Astrocyte (in vitro differentiated cells and primary cell): Measurements from ENCODE around the gene CD276. TPM values are rescaled to one million over a fixed set of nuclear protein-coding genes. Genes with fewer than 3 reads are reported as not detected.
A peak's percentile ranks its signal among the peaks of the same experiment; 100 is the strongest.

Experiments used
- DNase-seq: peaks from one replicate; pipeline ENCODE4 v3.0.0-alpha.2; 2010; ENCODE audit warnings: low read depth
- FAIRE-seq: peaks from 2 replicates; lab custom pipeline; 2011; peaks lifted over from hg19 to GRCh38; lab: Jason Lieb, UNC
- H2AFZ ChIP-seq: 2 replicates; pipeline ENCODE4 v1.6.0; 2012; ENCODE audit warnings: low read depth, low read length, inconsistent platforms
- H3K27ac ChIP-seq: 2 replicates; pipeline ENCODE4 v1.5.1; 2011; ENCODE audit warnings: low read depth, low read length, inconsistent platforms
- H3K27me3 ChIP-seq: 2 replicates; pipeline ENCODE4 v1.6.0; 2011; ENCODE audit warnings: low read length, inconsistent platforms; ENCODE audit not compliant: insufficient read depth
- H3K36me3 ChIP-seq: 2 replicates; pipeline ENCODE4 v1.5.1; 2011; ENCODE audit warnings: low read length, inconsistent platforms; ENCODE audit not compliant: insufficient read depth
- H3K4me1 ChIP-seq: 2 replicates; pipeline ENCODE4 v1.5.1; 2011; ENCODE audit warnings: low read length, inconsistent platforms; ENCODE audit not compliant: insufficient read depth
- H3K4me2 ChIP-seq: 2 replicates; pipeline ENCODE4 v1.6.0; 2012; ENCODE audit warnings: low read length, inconsistent platforms
- H3K4me3 ChIP-seq: 2 replicates; pipeline ENCODE4 v1.5.1; 2011; ENCODE audit warnings: low read depth, mild to moderate bottlenecking, low read length, inconsistent platforms; ENCODE audit not compliant: insufficient read depth
- H3K79me2 ChIP-seq: 2 replicates; pipeline ENCODE4 v1.6.0; 2012; ENCODE audit warnings: mild to moderate bottlenecking, low read length, inconsistent platforms; ENCODE audit not compliant: insufficient read depth
- H3K9ac ChIP-seq: 2 replicates; pipeline ENCODE4 v1.6.0; 2012; ENCODE audit warnings: mild to moderate bottlenecking, low read length, inconsistent platforms
- H3K9me3 ChIP-seq: 2 replicates; pipeline ENCODE4 v1.5.1; 2012; ENCODE audit warnings: low read depth, mild to moderate bottlenecking, low read length, inconsistent platforms; ENCODE audit not compliant: insufficient read depth
- H4K20me1 ChIP-seq: 2 replicates; pipeline ENCODE4 v1.6.0; 2012; ENCODE audit warnings: low read length, inconsistent platforms; ENCODE audit not compliant: insufficient read depth
- H3K27ac Mint-ChIP-seq: one replicate; pipeline ENCODE4 v1.8.0; 2021; ENCODE audit warnings: mild to moderate bottlenecking, mixed read lengths; ENCODE audit not compliant: unreplicated experiment
- H3K27me3 Mint-ChIP-seq: one replicate; pipeline ENCODE4 v1.8.0; 2021; ENCODE audit warnings: low read depth, mixed read lengths; ENCODE audit not compliant: unreplicated experiment
- H3K36me3 Mint-ChIP-seq: one replicate; pipeline ENCODE4 v1.8.0; 2021; ENCODE audit warnings: low read depth, mixed read lengths; ENCODE audit not compliant: unreplicated experiment
- H3K4me1 Mint-ChIP-seq: one replicate; pipeline ENCODE4 v1.8.0; 2021; ENCODE audit warnings: low read depth, mixed read lengths; ENCODE audit not compliant: unreplicated experiment
- H3K4me3 Mint-ChIP-seq: one replicate; pipeline ENCODE4 v1.8.0; 2021; ENCODE audit warnings: mild to moderate bottlenecking, moderate library complexity, mixed read lengths; ENCODE audit not compliant: unreplicated experiment
- H3K9me3 Mint-ChIP-seq: one replicate; pipeline ENCODE4 v1.8.0; 2021; ENCODE audit warnings: mild to moderate bottlenecking, mixed read lengths; ENCODE audit not compliant: unreplicated experiment
- EZH2 ChIP-seq: IDR thresholded peaks from 2 replicates; pipeline ENCODE4 v1.6.1; 2012; ENCODE audit warnings: mild to moderate bottlenecking, low read length, inconsistent platforms; ENCODE audit not compliant: insufficient read depth
- total RNA-seq: library from RNA; stranded (reverse); gene quantifications from 2 replicates; pipeline ENCODE4 v1.2.1, GENCODE V29; 2021
- TF ChIP-seq, protein P1 (sequence below): IDR thresholded peaks from 2 replicates; pipeline ENCODE4 v1.5.1; 2011; ENCODE audit warnings: low read depth, mild to moderate bottlenecking, inconsistent platforms, low read length, moderate library complexity; ENCODE audit not compliant: insufficient read depth

The CD276 gene
- total RNA-seq, 1 donor from 2014 or later = 225 TPM

DNA sequence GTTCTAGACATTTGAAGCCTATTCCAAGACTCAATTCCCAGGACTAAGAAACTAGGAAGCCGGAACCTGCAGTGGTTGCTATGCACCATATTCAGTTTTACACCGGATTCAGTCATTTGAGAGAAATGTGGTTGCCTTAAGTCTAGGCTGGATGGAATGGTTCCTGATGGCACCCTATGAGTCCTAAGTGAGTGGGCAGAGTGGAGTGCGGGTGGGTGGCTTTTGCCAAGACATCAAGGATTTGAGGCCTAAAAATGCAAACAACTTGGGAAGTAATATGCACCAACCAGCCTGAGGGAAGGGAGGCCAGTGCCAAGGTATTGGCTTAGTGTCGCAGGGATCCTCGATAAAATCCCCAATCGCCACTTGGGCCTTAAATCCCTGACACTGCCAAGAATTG lies 4.2 kb upstream of the CD276 start:
- Histone ChIP-seq H3K79me2 (peaks cover 6% of the 10 kb centered on the region), H4K20me1 (peaks cover 4% of the 10 kb centered on the region), H3K27me3 (peaks cover 6% of the 10 kb centered on the region), H3K4me2 (no peak overlapping the region), H3K9ac (no peak overlapping the region), H3K36me3 (no peaks in the 10 kb centered on the region), H3K4me1 (peaks cover 6% of the 10 kb centered on the region), H3K27ac (no peak overlapping the region), H3K9me3 (no peaks in the 10 kb centered on the region), H2AFZ (no peak overlapping the region), H3K4me3 (no peak overlapping the region)
- H3K9me3 Mint-ChIP-seq = no peaks in the 10 kb centered on the region
- H3K4me1 Mint-ChIP-seq = peaks cover 13% of the 10 kb centered on the region
- no peak overlapping the region for H3K27ac Mint-ChIP-seq
- FAIRE-seq = no peak
- peaks cover 6% of the 10 kb centered on the region for H3K27me3 Mint-ChIP-seq
- DNase-seq = no peak
- no peak overlapping the region for H3K4me3 Mint-ChIP-seq
- TF ChIP-seq, protein P1, sequence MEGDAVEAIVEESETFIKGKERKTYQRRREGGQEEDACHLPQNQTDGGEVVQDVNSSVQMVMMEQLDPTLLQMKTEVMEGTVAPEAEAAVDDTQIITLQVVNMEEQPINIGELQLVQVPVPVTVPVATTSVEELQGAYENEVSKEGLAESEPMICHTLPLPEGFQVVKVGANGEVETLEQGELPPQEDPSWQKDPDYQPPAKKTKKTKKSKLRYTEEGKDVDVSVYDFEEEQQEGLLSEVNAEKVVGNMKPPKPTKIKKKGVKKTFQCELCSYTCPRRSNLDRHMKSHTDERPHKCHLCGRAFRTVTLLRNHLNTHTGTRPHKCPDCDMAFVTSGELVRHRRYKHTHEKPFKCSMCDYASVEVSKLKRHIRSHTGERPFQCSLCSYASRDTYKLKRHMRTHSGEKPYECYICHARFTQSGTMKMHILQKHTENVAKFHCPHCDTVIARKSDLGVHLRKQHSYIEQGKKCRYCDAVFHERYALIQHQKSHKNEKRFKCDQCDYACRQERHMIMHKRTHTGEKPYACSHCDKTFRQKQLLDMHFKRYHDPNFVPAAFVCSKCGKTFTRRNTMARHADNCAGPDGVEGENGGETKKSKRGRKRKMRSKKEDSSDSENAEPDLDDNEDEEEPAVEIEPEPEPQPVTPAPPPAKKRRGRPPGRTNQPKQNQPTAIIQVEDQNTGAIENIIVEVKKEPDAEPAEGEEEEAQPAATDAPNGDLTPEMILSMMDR = no peak
- no peak for TF ChIP-seq EZH2
- H3K36me3 Mint-ChIP-seq = no peaks in the 10 kb centered on the region

DNA sequence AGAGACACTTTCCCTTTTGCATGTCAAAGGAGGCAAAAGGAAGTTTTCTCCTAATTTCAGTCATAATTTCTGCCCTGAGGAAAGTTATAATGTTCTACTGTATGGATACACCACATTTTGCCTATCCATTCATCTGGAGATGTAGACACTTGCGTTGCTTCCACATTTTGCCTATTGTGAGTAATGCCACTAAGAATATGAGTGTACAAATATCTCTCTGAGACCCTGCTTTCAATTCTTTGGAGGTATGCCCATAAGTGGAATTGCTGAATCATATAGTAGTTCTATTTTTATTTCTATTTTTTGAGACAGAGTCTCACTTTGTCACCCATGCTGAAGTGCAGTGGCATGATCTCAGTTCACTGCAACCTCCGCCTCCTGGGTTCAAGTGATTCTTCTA lies 3.6 kb upstream of the CD276 start:
- Histone ChIP-seq H3K9me3 (no peaks in the 10 kb centered on the region), H3K79me2 (peaks cover 11% of the 10 kb centered on the region), H3K27me3 (peaks cover 5% of the 10 kb centered on the region), H3K9ac (no peak overlapping the region), H3K4me2 (no peak overlapping the region), H3K4me3 (no peak overlapping the region), H4K20me1 (peaks cover 8% of the 10 kb centered on the region), H3K4me1 (peaks cover 8% of the 10 kb centered on the region), H2AFZ (no peak overlapping the region), H3K27ac (no peak overlapping the region), H3K36me3 (no peaks in the 10 kb centered on the region)
- no peak overlapping the region for H3K27ac Mint-ChIP-seq
- FAIRE-seq (peak; percentile 60), DNase-seq (no peak)
- TF ChIP-seq, protein P1 = no peak
- no peak for TF ChIP-seq EZH2
- H3K27me3 Mint-ChIP-seq = peaks cover 6% of the 10 kb centered on the region
- H3K4me1 Mint-ChIP-seq = peaks cover 13% of the 10 kb centered on the region
- H3K36me3 Mint-ChIP-seq = no peaks in the 10 kb centered on the region
- no peak overlapping the region for H3K4me3 Mint-ChIP-seq
- H3K9me3 Mint-ChIP-seq = no peaks in the 10 kb centered on the region

DNA sequence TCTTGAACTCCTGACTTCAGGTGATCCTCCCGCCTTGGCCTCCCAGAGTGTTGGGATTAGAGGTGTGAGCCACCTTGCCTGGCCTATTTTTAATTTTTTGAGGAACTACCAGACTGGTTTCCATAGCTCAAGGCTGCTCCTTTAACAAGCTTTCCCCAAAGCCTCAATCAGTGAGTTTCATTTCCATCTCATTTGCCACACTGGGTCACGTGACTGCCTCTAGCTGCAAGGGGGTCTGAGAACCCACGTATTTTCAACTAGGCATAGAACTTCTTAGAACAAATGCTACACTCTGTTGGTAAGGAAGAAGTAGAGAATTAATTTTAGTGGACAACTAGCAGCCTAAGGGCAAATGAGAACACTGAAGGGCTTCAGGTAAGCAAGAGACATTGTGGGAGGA lies 3.1 kb upstream of the CD276 start:
- H3K79me2 ChIP-seq = peaks cover 17% of the 10 kb centered on the region
- TF ChIP-seq, protein P1 = no peak
- TF ChIP-seq EZH2 = no peak
- no peak overlapping the region for H2AFZ ChIP-seq
- H3K9me3 Mint-ChIP-seq = no peaks in the 10 kb centered on the region
- H3K27ac Mint-ChIP-seq = no peak overlapping the region
- no peak overlapping the region for H3K27ac ChIP-seq
- H3K9ac ChIP-seq = no peak overlapping the region
- H3K27me3 ChIP-seq = peaks cover 3% of the 10 kb centered on the region
- peaks cover 17% of the 10 kb centered on the region for H3K4me1 Mint-ChIP-seq
- no peak overlapping the region for H3K4me3 Mint-ChIP-seq
- H3K4me2 ChIP-seq = no peak overlapping the region
- H3K36me3 Mint-ChIP-seq = no peaks in the 10 kb centered on the region
- H3K36me3 ChIP-seq = no peaks in the 10 kb centered on the region
- FAIRE-seq = no peak
- peaks cover 6% of the 10 kb centered on the region for H3K27me3 Mint-ChIP-seq
- H3K9me3 ChIP-seq = no peaks in the 10 kb centered on the region
- no peak for DNase-seq
- peaks cover 13% of the 10 kb centered on the region for H4K20me1 ChIP-seq
- H3K4me3 ChIP-seq = no peak overlapping the region
- H3K4me1 ChIP-seq = peaks cover 13% of the 10 kb centered on the region
